Trophoblast cell (in vitro differentiated cells and primary cell): ENCODE data around the gene CD200.
"Not testable (repeated sequence)": the region's sequence is repeated elsewhere in the genome, so short reads cannot be mapped to it uniquely, and the experiment has no call there.

Source experiments
- DNase-seq, 2 donors: peaks; one replicate each; pipeline ENCODE4 v3.0.0-alpha.2; 2016
- H2AFZ ChIP-seq: 2 replicates; pipeline ENCODE4 v1.6.1; 2013; ENCODE audit warnings: low read length, moderate library complexity, mild to moderate bottlenecking; ENCODE audit not compliant: insufficient read depth, poor library complexity
- H2AK5ac ChIP-seq: 2 replicates; pipeline ENCODE4 v1.6.1; 2013; ENCODE audit warnings: mild to moderate bottlenecking, low read length
- H2BK120ac ChIP-seq: 2 replicates; pipeline ENCODE4 v1.6.1; 2013; ENCODE audit warnings: low read length, mild to moderate bottlenecking, moderate library complexity; ENCODE audit not compliant: insufficient read depth, poor library complexity
- H2BK12ac ChIP-seq: 2 replicates; pipeline ENCODE4 v1.6.1; 2013; ENCODE audit warnings: mild to moderate bottlenecking, low read length, moderate library complexity
- H2BK5ac ChIP-seq: 2 replicates; pipeline ENCODE4 v1.6.1; 2013; ENCODE audit warnings: low read length, low read depth, moderate library complexity, mild to moderate bottlenecking; ENCODE audit not compliant: poor library complexity
- H3K14ac ChIP-seq: 2 replicates; pipeline ENCODE4 v1.6.1; 2013; ENCODE audit warnings: mild to moderate bottlenecking, low read length
- H3K18ac ChIP-seq: 2 replicates; pipeline ENCODE4 v1.6.1; 2013; ENCODE audit warnings: mild to moderate bottlenecking, low read length
- H3K23ac ChIP-seq: 2 replicates; pipeline ENCODE4 v1.6.1; 2013; ENCODE audit warnings: low read length
- H3K27ac ChIP-seq: 2 replicates; pipeline ENCODE4 v1.5.1; 2013; ENCODE audit warnings: low read depth, mild to moderate bottlenecking, inconsistent platforms, low read length, moderate library complexity
- H3K27me3 ChIP-seq: 2 replicates; pipeline ENCODE4 v1.6.1; 2013; ENCODE audit warnings: inconsistent platforms, mild to moderate bottlenecking, low read length, moderate library complexity; ENCODE audit not compliant: insufficient read depth
- H3K36me3 ChIP-seq, 2 experiments: 1 replicate in 1 of 2; 2 replicates in 1 of 2; pipeline ENCODE4 v1.6.1; 2013; ENCODE audit warnings: low read length in 2 of 2, mild to moderate bottlenecking in 2 of 2, moderate library complexity in 1 of 2; ENCODE audit not compliant: insufficient read depth in 2 of 2, control insufficient read depth in 1 of 2
- H3K4ac ChIP-seq: 2 replicates; pipeline ENCODE4 v1.6.1; 2013; ENCODE audit warnings: low read depth, mild to moderate bottlenecking, low read length, moderate library complexity
- H3K4me1 ChIP-seq, 2 experiments: 1 replicate in 1 of 2; 2 replicates in 1 of 2; pipeline ENCODE4 v1.6.1; 2013; ENCODE audit warnings: low read length in 2 of 2, mild to moderate bottlenecking in 2 of 2, moderate library complexity in 1 of 2; ENCODE audit not compliant: insufficient read depth in 2 of 2, control insufficient read depth in 1 of 2
- H3K4me2 ChIP-seq: 2 replicates; pipeline ENCODE4 v1.6.1; 2013; ENCODE audit warnings: inconsistent platforms, mild to moderate bottlenecking, low read length, moderate library complexity
- H3K4me3 ChIP-seq: 2 replicates; pipeline ENCODE4 v1.5.1; 2013; ENCODE audit warnings: mild to moderate bottlenecking, low read depth, low read length, inconsistent platforms
- H3K79me1 ChIP-seq: one replicate; pipeline ENCODE4 v1.6.1; 2013; ENCODE audit warnings: low read length
- H3K79me2 ChIP-seq: 2 replicates; pipeline ENCODE4 v1.6.1; 2013; ENCODE audit warnings: low read length, mild to moderate bottlenecking; ENCODE audit not compliant: control insufficient read depth, insufficient read depth, poor library complexity
- H3K9ac ChIP-seq: 2 replicates; pipeline ENCODE4 v1.6.1; 2013; ENCODE audit warnings: mild to moderate bottlenecking, low read length
- H3K9me3 ChIP-seq: 2 replicates; pipeline ENCODE4 v1.6.1; 2013; ENCODE audit warnings: low read depth, mild to moderate bottlenecking, control low read depth, inconsistent platforms, low read length; ENCODE audit not compliant: insufficient read depth
- H4K12ac ChIP-seq: 2 replicates; pipeline ENCODE4 v1.6.1; 2013; ENCODE audit warnings: low read depth, mild to moderate bottlenecking, low read length, moderate library complexity
- H4K8ac ChIP-seq: 2 replicates; pipeline ENCODE4 v1.6.1; 2013; ENCODE audit warnings: low read depth, mild to moderate bottlenecking, low read length, moderate library complexity
- H4K91ac ChIP-seq: one replicate; pipeline ENCODE4 v1.6.1; 2013; ENCODE audit warnings: low read depth, mild to moderate bottlenecking, low read length, moderate library complexity
- WGBS: extraction: QIAGEN DNeasy Blood & Tissue Kit; methylation state at CpG from one replicate; pipeline ENCODE4 v1.1.7; 2013; ENCODE audit warnings: missing lambda C conversion rate; ENCODE audit not compliant: insufficient read length, insufficient coverage; ENCODE audit errors: extremely low coverage; 5-methylcytosine and 5-hydroxymethylcytosine counted together

The CD200 gene

DNA sequence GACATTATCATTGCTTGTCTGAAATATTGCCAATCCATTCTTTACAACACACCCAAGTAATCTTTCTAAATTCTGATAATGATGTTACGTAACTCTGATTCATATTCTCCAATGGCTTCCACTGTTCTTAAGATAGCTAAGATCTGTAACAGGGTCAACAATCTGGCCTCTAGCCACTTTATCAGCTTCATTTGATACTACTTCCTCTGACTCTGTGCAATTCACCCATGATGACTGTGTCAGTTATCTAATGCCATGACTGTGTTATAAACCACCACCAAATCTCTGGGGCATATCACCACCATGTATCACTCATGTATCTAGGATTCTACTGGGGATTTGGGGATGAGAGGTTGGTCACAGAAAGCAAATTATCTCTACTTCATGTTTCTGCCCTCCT, 44.0 kb downstream of the CD200 start:
- H2AFZ ChIP-seq, result no peak overlapping the region
- H3K4me3 ChIP-seq, result no peak overlapping the region
- H3K9me3 ChIP-seq, result no peaks in the 10 kb centered on the region
- H3K27ac ChIP-seq, result no peak overlapping the region
- H4K12ac ChIP-seq, result no peak overlapping the region
- no peak overlapping the region for H2AK5ac ChIP-seq
- no peak overlapping the region for H3K14ac ChIP-seq
- no peak overlapping the region for H4K91ac ChIP-seq
- no CpG with 5 or more reads among the region's 1 CpG for WGBS
- peaks cover 2% of the 10 kb centered on the region for H3K79me2 ChIP-seq
- no peak overlapping the region for H3K9ac ChIP-seq
- H3K4me2 ChIP-seq, result no peak overlapping the region
- H3K4me1 ChIP-seq, result peaks cover 2 to 6% of the 10 kb centered on the region in 2 experiments
- peaks cover 17% of the 10 kb centered on the region for H3K79me1 ChIP-seq
- DNase-seq, result peak in 1 of 2 donors; percentile 36
- no peak overlapping the region for H2BK12ac ChIP-seq
- no peak overlapping the region for H3K4ac ChIP-seq
- H2BK5ac ChIP-seq, result no peak overlapping the region
- no peak overlapping the region for H2BK120ac ChIP-seq
- no peak overlapping the region for H3K23ac ChIP-seq
- no peak overlapping the region for H3K18ac ChIP-seq
- no peak overlapping the region for H4K8ac ChIP-seq
- H3K36me3 ChIP-seq, result no peaks in the 10 kb centered on the region
- H3K27me3 ChIP-seq, result no peaks in the 10 kb centered on the region

DNA sequence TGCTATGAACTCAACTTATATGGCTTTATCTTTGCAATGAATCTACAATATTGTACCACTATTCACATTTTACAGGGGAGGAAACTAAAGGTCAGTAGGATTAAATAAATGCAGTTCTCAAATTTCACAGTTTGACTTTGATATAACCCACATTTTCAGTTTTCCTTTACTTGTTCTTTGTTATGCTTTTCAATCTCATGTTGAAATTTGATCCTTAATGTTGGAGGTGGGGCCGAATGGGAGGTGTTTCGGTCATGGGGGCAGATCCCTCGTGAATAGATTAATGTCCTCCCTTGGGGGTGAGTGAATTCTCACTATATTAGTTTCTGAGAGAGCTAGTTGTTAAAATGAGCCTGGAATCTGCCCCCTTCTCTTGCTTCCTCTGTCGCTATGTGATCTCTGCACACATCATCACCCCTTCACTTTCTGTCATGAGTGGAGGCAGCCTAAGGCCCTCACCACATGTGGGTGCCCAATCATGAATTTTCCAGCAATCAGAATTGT, 44.7 kb downstream of the CD200 start:
- no peak overlapping the region for H3K23ac ChIP-seq
- no peaks in the 10 kb centered on the region for H3K36me3 ChIP-seq
- H3K79me1 ChIP-seq, result peaks cover 17% of the 10 kb centered on the region
- peaks cover 2% of the 10 kb centered on the region for H3K79me2 ChIP-seq
- peak overlapping the region; percentile 46 for H2BK12ac ChIP-seq
- H3K9me3 ChIP-seq, result no peaks in the 10 kb centered on the region
- H2BK120ac ChIP-seq, result peak overlapping the region; percentile 8
- H2AFZ ChIP-seq, result no peak overlapping the region
- no peak overlapping the region for H2AK5ac ChIP-seq
- no peak overlapping the region for H3K4me3 ChIP-seq
- H4K8ac ChIP-seq, result no peak overlapping the region
- H3K4me1 ChIP-seq, result peaks cover 2 to 6% of the 10 kb centered on the region in 2 experiments
- no peak overlapping the region for H3K9ac ChIP-seq
- H4K12ac ChIP-seq, result no peak overlapping the region
- no CpG with 5 or more reads among the region's 4 CpGs for WGBS
- peak overlapping the region; percentile 67 for H3K27ac ChIP-seq
- H3K4me2 ChIP-seq, result no peak overlapping the region
- no peak overlapping the region for H3K4ac ChIP-seq
- no peak for DNase-seq
- H3K14ac ChIP-seq, result no peak overlapping the region
- no peak overlapping the region for H3K18ac ChIP-seq
- H4K91ac ChIP-seq, result no peak overlapping the region
- peak overlapping the region; percentile 36 for H2BK5ac ChIP-seq
- H3K27me3 ChIP-seq, result no peaks in the 10 kb centered on the region

GRCh38 chr3:112378347-112378746, 45.4 kb downstream of the CD200 start:
- peak; percentile 41 to 88 for DNase-seq
- H3K14ac ChIP-seq, H3K23ac ChIP-seq, H3K36me3 ChIP-seq, H3K4me3 ChIP-seq, H2AFZ ChIP-seq, H3K79me2 ChIP-seq, H3K4me1 ChIP-seq, H3K27me3 ChIP-seq, H3K9ac ChIP-seq, H3K9me3 ChIP-seq, H3K4ac ChIP-seq, H4K12ac ChIP-seq, H2AK5ac ChIP-seq, H3K4me2 ChIP-seq, H3K18ac ChIP-seq, H2BK12ac ChIP-seq: not testable (repeated sequence)
- Histone ChIP-seq H2BK5ac (peak overlapping the region; percentile 84), H3K27ac (peak overlapping the region; percentile 80), H4K8ac (peak overlapping the region; percentile 67), H4K91ac (peak overlapping the region; percentile 78), H3K79me1 (peaks cover 17% of the 10 kb centered on the region), H2BK120ac (peak overlapping the region; percentile 78)
- WGBS, result no CpG with 5 or more reads among the region's 4 CpGs

- Histone ChIP-seq H3K27me3 (no peaks in the 10 kb centered on the region), H3K18ac (no peak overlapping the region), H3K4me2 (no peak overlapping the region), H4K8ac (peak overlapping the region; percentile 78), H3K9ac (no peak overlapping the region), H2AK5ac (no peak overlapping the region), H3K79me2 (peaks cover 2% of the 10 kb centered on the region), H3K4me3 (no peak overlapping the region), H3K14ac (peak overlapping the region; percentile 70), H3K36me3 (no peaks in the 10 kb centered on the region), H3K4me1 (peaks cover 2 to 6% of the 10 kb centered on the region in 2 experiments), H4K12ac (no peak overlapping the region), H3K23ac (no peak overlapping the region), H2BK5ac (peak overlapping the region; percentile 89), H3K79me1 (peaks cover 17% of the 10 kb centered on the region), H2BK120ac (peak overlapping the region; percentile 95), H2AFZ (no peak overlapping the region), H3K27ac (peak overlapping the region; percentile 80), H3K4ac (no peak overlapping the region), H2BK12ac (peak overlapping the region; percentile 33), H3K9me3 (no peaks in the 10 kb centered on the region), H4K91ac (peak overlapping the region; percentile 85)
- no CpG with 5 or more reads among the region's 7 CpGs for WGBS
- peak; percentile 94 to 98 for DNase-seq
These were observed 46.2 kb downstream of the CD200 start for GRCh38 chr3:112379020-112379690.
